Measurements from ENCODE around the gene PIM2. TPM values are rescaled to one million over a fixed set of nuclear protein-coding genes. Genes with fewer than 3 reads are reported as not detected.

PIM2 gene
- polyA plus RNA-seq, 4 donors, result 5.9 to 7.7 (median 7.4) TPM

DNA sequence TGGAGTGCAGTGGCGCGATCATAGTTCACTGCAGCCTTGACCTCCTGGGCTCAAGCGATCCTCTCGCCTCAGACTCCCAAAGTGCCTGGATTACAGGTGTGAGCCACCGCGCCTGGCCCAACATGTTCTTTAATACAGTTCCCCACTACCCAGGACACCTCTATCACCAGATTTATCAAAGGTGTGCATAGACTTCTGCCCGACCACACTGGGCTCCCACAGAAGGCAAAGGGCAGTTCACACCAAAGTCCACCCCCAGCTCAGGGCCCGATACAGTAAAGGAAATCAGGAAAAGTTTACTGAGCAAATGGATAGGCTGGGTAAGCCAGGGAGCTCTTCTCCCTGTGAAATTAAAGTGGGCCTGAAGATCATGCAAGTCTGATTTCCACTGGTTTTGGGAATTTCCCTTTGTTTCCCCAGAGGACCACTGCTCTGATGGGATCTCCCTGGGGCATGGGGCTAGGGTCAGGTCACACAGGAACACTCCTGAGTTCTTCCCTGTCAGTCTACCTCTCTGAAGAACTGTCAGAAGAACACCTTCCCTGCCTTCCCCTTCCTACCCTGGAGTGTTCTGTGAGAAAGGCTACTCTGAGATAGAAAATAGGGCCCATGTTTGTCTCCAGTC lies 17.7 kb upstream of the PIM2 start:
- DNase-seq (ENCODE audit: low read depth in 4 of 4, low spot score in 3 of 4), result no peak

DNA sequence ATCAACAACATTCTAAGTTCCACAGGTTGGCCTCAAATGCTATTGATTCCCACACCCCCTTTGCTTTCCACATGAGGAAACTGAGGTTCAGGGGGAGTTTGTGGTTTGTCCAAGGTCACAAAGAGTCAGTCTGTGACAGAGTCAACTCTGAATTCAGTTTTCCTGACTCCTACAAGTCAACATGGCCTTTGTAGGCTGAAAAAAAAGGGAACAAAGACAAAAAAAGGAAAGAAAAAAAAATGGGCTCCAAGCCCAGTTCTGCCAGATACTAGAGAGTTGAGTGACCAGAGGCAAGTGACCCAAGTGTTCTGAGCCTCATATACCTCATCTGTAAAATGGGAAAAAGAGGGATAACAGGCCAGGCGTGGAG lies 16.5 kb upstream of the PIM2 start:
- no peak for DNase-seq (ENCODE audit: low read depth in 4 of 4, low spot score in 3 of 4)

DNA sequence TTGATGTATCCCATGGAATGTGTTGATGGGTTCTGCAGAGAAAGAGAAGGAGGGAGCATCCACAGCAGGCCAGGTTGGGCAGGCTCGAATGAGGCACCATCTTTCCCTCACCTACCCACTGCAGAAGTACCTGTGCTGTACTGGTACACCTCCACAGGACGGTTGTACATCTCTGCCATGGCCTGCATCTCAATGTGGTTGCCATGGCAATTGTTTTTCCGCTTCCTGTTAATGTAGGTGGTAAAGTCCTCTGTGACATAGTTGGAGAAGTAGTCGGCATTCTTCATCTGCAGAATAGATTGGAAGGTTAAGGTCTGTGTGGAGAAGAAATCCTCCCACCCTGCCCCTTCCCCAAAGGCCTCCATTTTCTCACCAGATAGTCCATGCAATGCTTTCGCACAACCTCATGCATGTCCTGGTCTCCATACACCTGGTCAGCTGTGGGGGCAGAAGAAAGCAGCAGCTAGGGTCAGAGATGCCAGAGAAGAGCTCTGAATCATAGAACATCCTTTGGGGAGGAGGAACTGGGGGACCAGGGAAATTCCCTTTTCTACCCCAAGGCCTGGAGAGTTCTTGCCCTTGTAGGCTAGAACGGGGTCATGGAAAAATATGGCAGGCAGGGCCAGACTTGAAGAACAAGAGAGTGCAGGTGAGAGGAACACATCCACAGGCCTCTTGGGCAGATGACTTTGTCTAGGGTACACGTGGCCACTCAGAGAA lies 15.9 kb upstream of the PIM2 start:
- DNase-seq (ENCODE audit: low read depth in 4 of 4, low spot score in 3 of 4), result no peak

DNA sequence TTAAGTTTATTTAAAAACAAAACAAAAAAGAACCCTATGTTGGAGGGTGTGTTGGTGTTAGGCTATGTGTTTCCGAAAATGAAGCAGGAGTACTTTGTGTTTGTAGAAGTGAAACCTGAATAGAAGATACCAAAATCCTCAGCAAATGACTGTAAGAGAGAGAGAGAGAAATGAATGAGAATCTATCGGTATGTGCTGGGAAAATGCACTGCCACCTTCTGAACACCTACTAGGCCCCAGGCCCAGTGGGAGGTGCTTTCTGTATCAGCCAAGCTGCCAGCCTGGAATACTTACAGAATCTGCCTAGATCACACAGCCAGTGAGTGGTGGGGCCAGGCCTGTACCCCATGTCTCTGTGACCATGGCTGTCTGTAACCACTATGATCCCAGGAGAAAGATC lies 14.9 kb upstream of the PIM2 start:
- no peak for DNase-seq (ENCODE audit: low read depth in 4 of 4, low spot score in 3 of 4)

DNA sequence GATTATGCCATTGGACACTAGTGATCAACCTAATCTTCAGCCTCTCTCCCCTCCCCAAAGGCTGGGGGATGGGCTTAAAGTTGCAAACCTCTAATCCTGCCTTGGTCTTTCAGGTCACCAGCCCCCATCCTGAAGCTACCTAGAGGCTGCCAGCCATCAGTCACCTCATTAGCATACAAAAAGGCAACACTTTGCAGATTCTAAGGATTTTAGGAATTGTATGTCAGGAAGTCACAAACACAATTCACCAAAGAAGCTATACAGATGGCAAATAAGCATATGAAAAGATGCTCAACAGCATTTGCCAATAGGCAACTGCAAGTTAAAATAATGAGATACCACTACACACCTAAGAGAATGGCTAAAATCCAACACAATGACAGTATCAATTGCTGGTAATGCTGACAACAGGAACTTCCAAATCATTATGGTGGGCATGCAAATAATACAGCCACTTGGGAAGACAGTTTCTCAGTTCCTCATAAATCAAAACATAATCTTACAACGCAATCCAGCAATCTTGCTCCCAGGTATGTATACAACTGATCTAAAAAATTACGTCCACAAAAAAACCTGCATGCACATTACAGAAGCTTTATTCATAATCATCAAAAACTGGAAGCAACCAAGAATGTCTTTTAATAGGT lies 9.0 kb upstream of the PIM2 start:
- DNase-seq (ENCODE audit: low read depth in 4 of 4, low spot score in 3 of 4), result no peak

DNA sequence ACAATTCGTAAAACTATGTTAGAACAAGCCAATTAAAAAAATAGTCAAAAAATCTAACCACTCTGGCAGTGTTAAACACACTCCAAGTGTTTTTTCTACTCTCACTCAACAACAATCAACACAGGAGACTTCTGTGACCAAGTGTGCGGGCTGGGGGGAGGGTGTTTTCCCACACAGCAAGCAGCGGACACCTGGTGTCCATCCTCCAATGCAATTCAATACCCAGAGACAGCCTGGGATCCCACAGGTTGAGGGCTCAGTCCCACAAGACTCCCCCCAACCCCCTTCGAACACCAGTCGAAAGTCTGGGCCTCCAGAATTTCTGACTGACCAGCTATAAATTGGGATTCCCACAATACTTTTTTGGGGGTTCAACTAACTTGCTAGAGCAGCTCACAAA lies 8.3 kb upstream of the PIM2 start:
- no peak for DNase-seq (ENCODE audit: low read depth in 4 of 4, low spot score in 3 of 4)

DNA sequence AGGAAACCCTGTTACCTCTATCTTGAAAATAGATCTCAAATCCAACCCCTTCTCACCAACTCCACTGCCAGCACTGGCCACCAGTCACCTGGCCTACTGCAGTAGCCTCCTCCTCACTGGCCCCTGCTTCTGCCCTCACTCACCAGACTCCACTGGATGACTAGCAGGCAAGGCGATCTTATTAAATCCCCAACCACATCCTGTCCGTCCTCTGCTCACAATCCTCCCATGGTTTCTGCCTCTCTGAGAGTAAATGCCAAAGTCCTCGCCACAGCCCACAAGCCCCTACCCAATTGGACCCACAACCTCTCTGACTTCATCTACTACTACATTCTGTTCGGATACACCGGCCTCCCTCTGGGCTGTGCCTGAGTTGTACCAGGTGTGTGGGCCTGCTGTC lies 5.4 kb upstream of the PIM2 start:
- DNase-seq (ENCODE audit: low read depth in 4 of 4, low spot score in 3 of 4), result no peak

DNA sequence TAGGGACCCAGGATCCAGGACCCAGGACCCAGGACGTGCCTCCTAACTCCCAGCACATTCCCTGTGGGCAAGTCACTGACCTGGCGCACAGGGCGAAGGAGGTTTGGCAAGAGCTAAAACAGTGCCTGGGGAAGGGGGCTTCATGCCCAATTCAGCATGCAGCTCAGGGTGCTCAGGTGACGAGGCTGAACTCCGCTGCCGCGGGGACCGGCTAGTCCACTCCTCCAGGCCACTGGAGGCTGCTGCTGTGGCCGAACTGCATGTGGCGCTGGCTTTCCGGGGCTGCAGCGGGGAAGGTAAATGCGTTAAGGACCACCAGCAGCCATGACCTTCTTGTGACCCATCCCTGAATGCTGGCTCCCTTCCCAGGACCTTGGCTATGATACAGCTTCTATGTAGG lies 4.9 kb upstream of the PIM2 start:
- DNase-seq (ENCODE audit: low read depth in 4 of 4, low spot score in 3 of 4), result no peak

DNA sequence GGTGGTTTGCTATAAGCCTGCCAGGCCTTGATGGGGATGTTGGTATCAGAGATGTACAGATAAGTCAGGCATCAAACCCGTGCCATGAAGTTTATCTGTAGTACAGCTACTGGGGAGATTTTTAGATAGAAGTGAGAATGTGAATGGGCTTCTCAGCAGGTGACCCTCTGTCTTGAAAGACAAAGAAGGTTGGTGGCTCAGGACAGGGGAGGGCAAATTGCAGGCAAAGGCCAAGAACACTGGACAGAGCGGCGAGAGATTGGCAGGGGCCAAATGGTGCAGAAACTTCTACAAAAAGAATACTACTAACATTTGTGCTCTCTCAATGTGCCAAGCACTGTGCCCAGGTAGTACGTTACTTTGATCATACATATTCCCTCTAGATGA lies 1.9 kb upstream of the PIM2 start:
- no peak for DNase-seq (ENCODE audit: low read depth in 4 of 4, low spot score in 3 of 4)

DNA sequence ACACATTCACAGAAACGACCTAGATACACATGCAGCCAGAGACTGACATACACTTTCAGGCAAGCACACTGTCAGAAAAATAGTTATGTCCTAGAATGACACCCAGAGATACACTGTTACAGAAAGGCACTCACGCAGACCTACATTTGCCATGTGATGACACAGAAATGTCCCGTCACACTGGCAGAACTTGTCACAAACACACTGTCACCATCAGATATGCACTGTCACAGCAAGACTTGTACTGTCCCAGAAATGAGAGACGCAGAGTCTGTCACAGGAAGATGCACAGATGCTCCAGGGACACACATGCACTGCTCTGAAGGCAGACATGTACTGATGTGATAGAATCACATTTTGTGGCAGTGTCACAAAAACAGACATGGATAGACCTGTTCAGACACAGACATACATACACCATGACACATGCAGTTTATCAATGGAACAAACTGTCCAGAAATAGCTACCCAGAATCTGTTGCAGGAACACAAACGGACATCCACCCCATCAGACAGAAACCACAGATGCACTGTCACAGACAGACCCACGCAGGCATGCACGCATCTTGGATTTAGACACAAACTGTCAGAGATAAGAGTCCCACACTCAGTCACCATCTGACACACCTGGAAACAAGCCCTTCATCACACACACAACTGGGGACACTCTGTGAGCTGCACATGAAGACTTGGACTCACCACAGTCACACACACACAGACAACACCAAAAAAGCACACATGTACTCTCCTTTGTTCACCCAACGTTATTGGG lies 1.3 kb upstream of the PIM2 start:
- DNase-seq (ENCODE audit: low read depth in 4 of 4, low spot score in 3 of 4), result no peak

DNA sequence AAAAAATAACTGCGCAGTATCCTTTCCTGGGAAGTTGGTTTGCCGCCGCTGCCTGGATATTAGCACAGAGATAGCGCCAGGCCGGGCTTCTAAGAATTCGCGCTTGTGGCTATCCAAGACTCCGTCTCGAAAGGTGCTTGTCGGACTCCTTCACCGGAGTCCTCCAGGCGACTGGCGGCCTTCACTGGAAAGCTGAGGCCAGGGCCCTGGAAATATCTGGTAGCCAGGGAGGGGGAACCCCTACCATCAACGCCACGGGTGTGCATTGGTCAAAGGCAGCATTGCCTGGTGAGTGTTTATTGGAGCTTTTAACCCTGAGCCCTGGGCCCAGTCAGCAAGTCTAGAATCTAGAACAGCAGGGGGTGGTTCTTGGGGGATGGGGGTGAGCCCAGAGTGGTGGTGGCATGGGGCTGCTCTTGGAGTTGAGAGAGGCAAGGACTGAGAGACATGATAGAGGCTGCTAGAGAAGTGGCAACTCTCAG lies 577 bp upstream of the PIM2 start:
- DNase-seq (ENCODE audit: low read depth in 4 of 4, low spot score in 3 of 4), result no peak

DNA sequence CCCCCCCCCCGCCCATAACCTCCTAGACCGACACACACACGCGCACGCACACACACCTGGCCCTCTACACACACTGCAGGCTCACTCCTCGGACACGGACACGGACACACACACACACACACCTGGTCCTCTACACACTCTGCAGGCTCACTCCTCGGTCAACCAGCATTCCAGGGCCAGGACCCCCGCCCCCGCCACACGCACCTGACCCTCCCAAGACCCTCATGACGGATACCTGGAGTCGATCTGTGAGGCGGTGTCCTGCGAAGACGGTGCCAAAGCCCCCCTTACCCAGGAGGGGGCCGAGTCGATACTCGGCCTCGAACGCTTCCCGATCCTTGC lies 552 bp downstream of the PIM2 start:
- DNase-seq (ENCODE audit: low read depth in 4 of 4, low spot score in 3 of 4), result no peak

DNA sequence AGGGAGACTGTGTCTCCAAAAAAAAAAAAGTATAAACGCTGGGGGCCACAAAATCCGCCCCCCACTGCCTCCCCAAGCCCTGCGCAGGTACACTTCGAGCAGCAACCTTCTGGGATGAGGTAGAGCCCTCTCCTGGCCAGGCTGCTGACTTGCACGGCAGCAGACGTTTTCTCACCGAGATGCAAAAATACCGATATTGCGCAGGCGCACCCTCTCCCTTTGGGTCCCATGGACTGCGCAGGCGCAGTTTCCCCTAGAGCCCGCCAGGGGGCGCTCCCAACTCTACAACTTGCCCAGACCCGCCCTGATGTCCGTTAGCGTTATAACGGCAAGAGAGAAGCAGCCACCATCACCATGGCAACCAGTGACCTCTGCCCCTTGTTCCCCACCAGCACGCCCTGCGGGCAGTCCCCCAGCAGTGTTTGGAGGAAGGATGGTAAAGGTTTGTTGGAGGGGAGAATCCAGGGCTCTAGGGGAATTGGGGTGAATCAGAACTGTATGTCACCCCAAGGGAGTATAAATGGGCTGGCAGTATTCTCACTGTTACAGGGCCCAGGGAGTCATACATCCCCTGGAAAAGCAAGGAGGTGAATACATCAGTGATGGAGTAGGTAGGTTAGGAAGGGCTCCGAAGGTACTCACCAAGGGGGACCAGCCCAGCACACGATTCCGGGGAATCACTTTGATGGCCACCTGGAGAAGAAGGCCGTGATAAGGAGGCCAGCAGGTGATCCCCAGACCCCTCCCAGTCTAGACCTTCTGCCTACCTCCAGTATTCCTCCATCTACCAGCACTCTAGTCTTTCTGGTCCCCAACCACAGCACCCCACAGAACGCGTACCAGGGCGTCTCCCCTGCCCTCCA lies 1.5 kb downstream of the PIM2 start:
- DNase-seq (ENCODE audit: low read depth in 4 of 4, low spot score in 3 of 4), result peak in 2 of 4 donors; percentile 73 to 74

DNA sequence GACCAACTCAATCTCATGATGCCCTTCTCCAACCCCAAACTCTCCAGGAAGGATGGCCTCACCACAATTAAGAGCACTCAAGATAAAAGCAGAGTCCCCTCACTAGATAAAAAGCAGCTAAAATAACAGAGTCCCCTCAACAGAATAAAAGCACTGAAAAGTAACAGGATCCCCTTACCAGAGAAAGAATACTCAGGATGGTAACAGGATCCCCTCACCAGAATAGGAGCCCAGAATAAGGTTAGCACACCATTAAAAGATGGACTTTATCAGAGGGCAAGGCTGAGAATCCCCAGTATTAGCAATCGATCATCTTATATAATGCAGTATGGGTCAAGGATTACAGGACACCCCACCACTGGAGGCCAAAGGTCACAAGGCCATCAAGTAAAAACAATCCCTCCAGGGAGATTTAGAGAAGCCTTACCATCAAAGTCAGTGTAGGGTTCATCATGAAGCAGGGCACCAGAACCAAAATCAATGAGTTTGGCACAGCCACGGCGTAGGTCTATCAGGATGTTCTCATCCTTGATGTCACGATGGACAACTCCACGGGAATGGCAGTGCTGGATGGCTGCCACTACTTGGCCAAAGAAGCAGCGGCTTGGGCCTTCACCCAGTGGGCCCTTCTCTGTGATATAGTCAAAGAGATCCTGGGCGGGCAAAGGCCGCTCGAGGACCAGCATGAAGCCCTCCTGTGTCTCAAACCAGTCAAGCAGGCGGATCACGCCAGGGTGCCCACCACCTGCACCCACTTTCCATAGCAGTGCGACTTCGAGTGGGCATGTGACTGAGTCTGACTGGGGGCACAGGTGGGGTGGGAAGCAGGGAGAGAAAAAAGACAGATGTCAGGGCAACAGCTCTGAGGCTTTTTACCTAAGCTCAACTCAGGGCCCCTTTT lies 4.0 kb downstream of the PIM2 start:
- no peak for DNase-seq (ENCODE audit: low read depth in 4 of 4, low spot score in 3 of 4)

DNA sequence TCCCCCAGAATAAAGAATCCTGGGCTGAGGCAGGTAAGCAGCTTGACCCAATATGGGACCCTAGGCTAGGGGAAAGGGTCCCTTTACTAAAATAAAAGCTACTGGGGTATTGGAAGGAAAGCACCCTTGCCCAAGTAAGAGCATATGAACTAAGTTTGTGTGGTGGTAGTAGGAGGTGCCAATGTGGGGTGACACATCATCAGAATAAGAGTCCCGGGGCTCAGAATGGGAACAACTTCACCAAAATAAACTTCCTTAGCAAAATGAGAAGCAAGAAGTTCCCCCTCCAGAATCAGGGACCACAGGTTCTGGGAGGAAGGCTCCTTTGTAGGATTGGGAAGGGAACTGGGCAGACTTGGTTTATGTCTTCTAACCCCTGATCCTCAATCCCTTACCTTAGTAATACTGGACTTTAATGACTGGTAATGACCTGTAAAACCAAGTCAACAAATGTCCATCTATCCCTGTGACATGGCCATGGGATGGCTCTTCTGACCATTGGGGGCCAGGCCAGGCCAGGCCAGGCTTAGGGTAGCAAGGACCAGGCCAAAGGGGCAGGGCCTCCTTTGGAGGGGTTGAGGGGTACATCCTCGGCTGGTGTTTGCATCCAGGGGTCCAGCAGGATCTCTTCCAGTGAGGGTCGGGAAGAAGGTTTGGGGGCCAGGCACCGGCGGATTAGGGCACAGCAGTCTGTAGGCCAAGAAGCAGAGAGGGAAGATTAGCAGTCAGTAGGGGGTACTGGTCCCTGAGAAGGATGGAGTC lies 5.0 kb downstream of the PIM2 start:
- no peak for DNase-seq (ENCODE audit: low read depth in 4 of 4, low spot score in 3 of 4)

DNA sequence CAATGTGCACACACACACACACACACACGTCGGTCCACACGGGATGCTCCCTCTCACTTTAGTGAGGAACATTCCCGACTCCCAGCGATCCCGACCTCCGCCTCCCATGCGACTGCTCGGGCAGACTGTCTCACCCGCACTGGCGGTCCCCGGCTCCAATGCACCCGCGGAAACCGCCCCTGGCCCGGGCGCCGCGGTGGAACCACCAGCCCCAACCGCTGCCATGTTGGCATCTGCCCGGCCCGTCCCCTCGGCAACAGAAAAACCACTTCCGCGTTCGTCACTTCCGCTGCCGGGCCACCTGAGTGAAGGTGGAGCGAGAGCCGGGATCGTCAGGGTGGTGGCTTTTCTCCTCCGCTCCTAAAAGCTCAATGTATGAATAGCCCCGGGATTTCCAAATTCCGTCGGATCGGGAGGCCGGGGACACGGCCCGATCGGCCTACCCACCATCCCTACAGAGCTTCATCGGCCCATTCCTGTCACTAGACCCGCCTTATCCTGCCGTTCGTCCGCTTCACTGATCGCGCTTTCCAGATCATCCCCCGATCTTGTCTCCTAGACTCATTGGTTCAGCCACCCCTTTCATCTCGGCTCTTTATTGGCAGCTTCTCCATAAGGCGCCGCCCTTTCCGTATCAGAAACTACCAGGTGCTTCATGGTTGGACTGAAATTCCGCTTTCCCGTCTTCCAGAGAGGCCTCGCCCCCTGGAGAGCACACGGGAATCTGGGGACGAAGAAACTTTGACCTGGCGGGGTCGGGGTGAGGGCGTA lies 7.2 kb downstream of the PIM2 start, which contains the start of gene SLC35A2:
Gene SLC35A2 (minus strand): TSS at position 235 of the 771 bp plus-strand sequence. CDS start 10 bp downstream, at position 225.
- DNase-seq (ENCODE audit: low read depth in 4 of 4, low spot score in 3 of 4), result peak in 1 of 4 donors; percentile 52

DNA sequence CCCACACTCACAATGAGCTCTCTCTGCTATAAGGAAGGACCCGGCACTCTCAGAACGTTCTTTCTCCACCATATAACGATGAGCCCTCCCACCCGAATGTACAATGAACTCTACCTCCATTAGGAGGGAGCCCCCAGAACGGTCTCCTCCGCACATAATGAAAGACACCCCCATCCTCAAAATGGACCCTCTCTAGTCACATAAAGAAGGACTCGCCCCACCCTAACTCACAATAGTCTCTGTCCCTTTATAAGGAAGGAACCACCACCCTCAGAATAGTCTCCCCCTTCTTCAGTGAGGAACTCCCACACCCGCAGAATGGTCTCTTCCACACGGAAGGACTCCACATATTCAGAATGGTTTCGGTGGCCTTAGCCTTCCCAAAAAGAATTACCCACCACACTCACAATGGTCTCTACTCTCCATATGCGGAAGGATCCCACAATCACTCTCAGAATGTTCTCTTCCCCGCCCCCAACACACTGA lies 7.9 kb downstream of the PIM2 start:
- DNase-seq (ENCODE audit: low read depth in 4 of 4, low spot score in 3 of 4), result no peak

All from right renal pelvis (tissue), 4 donors.